GM18873 (cell line): Measurements from ENCODE around the gene PCNT.

Source experiments
- ATAC-seq: cut with Tn5 transposase; IDR thresholded peaks from one replicate; pipeline ENCODE4 v1.9.1; 2021; ENCODE audit warnings: mild to moderate bottlenecking, moderate library complexity, moderate number of reproducible peaks; ENCODE audit not compliant: unreplicated experiment, low FRiP score

The PCNT gene

GRCh38 chr21:46334351-46335140, 10.6 kb downstream of the PCNT start:
- ATAC-seq, result no peak

- ATAC-seq, result no peak
Observed at GRCh38 chr21:46336603-46337002, 12.6 kb downstream of the PCNT start.

GRCh38 chr21:46340998-46341397, 17.0 kb downstream of the PCNT start:
- no peak for ATAC-seq

- no peak for ATAC-seq
Observed at GRCh38 chr21:46344219-46344915, 20.4 kb downstream of the PCNT start.

DNA sequence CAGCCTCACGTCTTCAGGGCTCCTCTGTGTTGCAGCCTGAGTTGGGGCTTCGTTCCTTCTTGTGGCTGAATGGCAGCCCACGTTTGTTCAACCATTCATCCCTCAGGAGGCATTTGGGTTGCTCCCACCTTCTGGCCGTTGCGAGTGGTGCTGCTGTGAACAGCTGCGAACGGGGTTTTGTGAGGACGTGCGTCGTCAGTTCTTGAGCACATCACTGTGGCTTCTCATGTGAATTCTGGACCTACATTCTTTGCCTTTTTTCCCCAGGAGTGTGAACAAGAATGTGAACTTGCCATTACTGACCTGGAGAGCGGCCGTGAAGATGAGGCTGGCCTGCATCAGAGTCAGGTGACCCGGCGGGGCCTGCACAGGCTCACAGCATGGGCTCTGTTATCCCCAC, 21.9 kb downstream of the PCNT start:
- ATAC-seq, result no peak

DNA sequence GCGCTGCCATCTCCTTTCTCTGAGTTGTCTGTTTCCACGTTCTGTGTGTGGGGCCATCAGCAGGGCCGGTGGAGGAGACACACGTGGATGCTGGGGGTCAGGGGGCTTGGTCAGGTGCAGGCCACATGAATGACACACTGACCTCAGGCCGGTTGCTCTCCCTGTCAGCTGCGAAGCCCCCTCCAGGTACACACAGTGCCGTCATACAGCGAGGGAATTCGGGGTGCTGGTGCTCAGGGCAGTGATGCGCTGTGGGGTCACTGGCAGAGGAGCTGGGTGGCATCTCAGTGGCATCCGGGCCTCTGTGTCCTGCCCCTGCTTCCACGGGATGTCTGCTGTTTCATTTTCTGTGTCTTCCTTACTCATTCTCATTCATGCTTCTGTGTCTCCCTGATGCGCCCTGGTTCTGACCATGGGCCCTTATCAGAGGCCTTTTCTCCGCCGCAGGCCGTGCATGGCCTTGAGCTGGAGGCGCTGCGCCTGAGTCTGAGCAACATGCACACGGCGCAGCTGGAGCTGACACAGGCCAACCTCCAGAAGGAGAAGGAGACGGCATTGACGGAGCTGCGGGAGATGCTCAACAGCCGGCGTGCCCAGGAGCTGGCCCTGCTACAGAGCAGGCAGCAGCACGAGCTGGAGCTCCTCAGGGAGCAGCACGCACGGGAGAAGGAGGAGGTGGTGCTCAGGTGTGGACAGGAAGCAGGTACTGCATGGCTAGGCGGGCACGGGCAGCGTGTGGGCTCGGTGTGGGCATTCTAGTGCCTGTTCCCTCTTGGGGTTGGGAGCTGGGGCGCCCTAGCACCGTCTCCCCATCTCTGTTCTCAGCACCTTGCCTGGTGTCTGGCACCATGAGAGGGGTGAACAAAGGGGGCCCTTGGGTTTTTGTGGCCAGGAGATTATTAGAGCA, 22.6 kb downstream of the PCNT start:
- no peak for ATAC-seq

GRCh38 chr21:46347203-46347550, 23.2 kb downstream of the PCNT start:
- ATAC-seq, result no peak

- no peak for ATAC-seq
Observed at GRCh38 chr21:46347791-46348381, 23.9 kb downstream of the PCNT start.

DNA sequence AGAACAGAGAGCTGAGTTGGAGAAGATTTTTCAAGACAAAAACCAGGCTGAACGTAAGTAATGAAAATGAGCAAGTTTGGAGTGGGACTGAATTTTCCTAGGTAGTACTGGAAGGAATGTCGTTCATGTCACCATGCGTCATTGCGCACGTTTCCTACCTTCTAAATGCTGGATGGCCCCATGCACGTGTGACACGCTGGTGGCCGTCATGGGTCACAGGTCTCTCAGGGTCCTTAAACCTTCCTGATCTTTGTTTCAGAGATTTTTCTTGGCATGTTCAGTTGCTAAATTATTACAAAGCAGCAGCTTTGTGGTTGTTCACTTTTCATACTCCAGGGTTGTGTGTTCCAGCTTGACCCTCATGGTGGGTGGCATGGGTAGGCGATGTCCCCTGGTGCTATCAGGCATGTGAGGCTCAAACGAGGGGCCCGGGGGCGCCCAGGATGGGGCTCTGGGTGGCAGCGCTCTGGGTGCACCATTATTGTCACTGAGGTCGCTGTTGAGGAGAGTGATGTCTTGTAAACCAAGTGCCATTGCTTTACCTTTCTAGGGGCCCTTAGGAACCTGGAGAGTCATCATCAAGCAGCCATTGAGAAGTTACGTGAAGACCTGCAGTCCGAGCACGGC, 25.3 kb downstream of the PCNT start:
- no peak for ATAC-seq

DNA sequence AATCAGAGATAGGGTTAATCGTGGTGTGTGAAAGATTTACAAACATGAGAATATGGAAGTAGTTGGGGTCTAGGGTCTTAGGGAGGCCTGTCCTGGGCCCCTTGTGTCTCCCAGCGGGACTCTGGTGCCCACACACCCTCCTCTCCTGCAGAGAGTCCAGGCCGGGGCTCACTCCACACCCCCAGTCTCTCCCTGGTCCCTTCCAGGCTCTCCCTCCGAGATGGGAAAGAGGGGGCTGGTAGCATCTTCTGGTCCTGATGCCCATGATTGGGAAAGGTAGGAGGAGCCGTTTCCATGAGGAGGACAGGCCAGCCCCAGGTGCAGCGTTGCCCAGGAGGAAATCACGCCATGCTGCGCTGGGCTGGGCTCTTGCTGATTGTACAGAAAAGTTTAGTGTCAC, 26.6 kb downstream of the PCNT start:
- no peak for ATAC-seq

- ATAC-seq, result no peak
Observed at GRCh38 chr21:46350981-46351380, 27.0 kb downstream of the PCNT start.

- ATAC-seq, result no peak
Observed at GRCh38 chr21:46351476-46352163, 27.7 kb downstream of the PCNT start.

GRCh38 chr21:46352164-46352515, 28.2 kb downstream of the PCNT start:
- ATAC-seq, result no peak

- ATAC-seq, result no peak
Observed at GRCh38 chr21:46352913-46353312, 29.0 kb downstream of the PCNT start.

DNA sequence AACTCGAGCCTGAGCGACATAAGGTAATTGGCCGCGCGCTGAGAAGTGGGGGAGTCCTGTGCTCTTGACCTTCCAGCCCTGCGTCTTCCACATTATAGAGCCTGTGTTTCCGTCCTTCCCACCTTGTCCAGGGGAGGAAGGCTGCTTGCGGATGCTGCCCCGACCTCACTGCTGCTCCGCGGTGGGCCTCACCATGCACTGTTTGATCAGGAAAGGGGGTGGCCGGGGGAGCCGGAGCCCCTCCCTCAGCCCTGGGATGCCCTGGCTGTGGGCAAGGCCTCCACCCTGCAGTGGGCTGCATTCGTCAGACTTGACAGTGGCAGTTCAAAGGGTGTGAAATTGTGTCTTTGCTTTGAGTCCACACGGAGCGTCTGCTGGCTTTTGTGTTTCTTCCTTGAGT, 30.1 kb downstream of the PCNT start:
- no peak for ATAC-seq

DNA sequence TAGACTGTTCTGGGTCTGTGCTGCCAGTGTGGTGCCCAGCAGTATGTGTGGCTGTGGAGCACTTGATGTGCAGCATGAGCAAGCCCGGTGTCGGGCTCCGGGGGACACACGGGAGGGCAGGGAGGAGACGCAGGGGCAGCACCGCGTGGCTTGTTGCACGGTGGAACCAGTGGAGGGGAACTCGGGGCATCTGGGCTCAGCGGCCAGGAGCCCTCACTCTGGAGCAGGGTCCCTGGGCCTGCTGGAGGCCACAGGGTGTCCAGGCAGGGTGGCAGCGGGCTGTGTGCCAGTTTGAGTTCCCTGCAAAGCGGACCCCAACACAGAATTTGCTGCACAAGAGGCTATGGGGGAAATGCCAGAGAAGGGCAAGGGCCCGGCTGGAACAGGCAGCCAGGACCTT, 30.6 kb downstream of the PCNT start:
- ATAC-seq, result no peak

GRCh38 chr21:46355161-46356004, 31.4 kb downstream of the PCNT start:
- ATAC-seq, result no peak

DNA sequence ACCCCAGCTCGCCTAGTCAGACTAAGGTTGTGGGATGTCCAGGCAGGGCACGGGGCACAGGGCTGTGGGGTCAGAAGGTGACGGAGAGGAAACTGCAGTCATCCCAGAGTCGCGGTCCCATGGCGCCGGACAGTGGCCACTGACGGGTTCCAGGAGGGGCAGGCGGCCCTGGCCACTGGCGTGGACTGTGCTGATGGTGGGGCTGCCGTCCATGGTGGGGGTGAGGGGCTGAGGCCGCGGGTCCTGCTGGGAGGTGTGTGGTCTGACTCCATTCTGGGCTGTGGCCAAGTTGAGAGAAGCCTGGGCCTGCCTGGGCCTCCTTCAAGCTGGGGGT, 32.0 kb downstream of the PCNT start:
- no peak for ATAC-seq
